B cell (primary cell): ENCODE results near the gene MAIP1. TPM values are rescaled to one million over a fixed set of nuclear protein-coding genes. Genes with fewer than 3 reads are reported as not detected.

ENCODE experiments used
- ATAC-seq: fragments of 200-7000 bp; cut with Tn5 transposase; one replicate; pipeline ENCODE4 v1.10.0; 2021; ENCODE audit warnings: low read depth, mild to moderate bottlenecking, moderate number of reproducible peaks, moderate library complexity
- CTCF ChIA-PET: fragments of 350-600 bp; sonication (Branson Sonifier 250); formaldehyde crosslinking; loops from one replicate; lab custom pipeline; 2021; ENCODE audit warnings: antibody characterized with exemption, inconsistent platforms; lab: Charles Lee
- POLR2A ChIA-PET: fragments of 350-600 bp; sonication (Branson Sonifier 250); formaldehyde crosslinking; loops from one replicate; lab custom pipeline; 2021; ENCODE audit warnings: antibody characterized with exemption; lab: Charles Lee
- DNase-seq: peaks from one replicate; pipeline ENCODE4 v3.0.0; 2013
- H2AFZ ChIP-seq: 2 replicates; pipeline ENCODE4 v1.6.1; 2012; ENCODE audit warnings: mild to moderate bottlenecking, low read depth, low read length; ENCODE audit not compliant: insufficient read depth, poor library complexity, severe bottlenecking
- H3K27ac ChIP-seq, 2 donors: 1 replicate in 1 of 2; 2 replicates in 1 of 2; pipeline ENCODE4 v1.5.1; 2012 to 2013; ENCODE audit warnings: low read length in 2 of 2, mild to moderate bottlenecking in 2 of 2, moderate library complexity in 1 of 2
- H3K27me3 ChIP-seq, 4 experiments: fragments of 200-600 bp in 1 of 4; sonication (generic) in 1 of 4; replicated peaks in 1 of 4; 1 replicate in 2 of 4; 2 replicates in 2 of 4; pipeline versions ENCODE4 v1.6.1 to v1.7.0; 2013 to 2016; ENCODE audit warnings: low read length in 3 of 4, mild to moderate bottlenecking in 2 of 4, mixed read lengths in 1 of 4, moderate library complexity in 1 of 4; ENCODE audit not compliant: insufficient read depth in 4 of 4, control insufficient read depth in 3 of 4; ENCODE audit errors: control extremely low read depth in 1 of 4
- H3K36me3 ChIP-seq, 2 experiments: replicated peaks in 1 of 2; 1 replicate in 1 of 2; 2 replicates in 1 of 2; pipeline versions ENCODE4 v1.6.1 to v1.7.1; 2013; ENCODE audit warnings: low read length in 1 of 2; ENCODE audit not compliant: insufficient read depth in 2 of 2, control insufficient read depth in 1 of 2; ENCODE audit errors: control extremely low read depth in 1 of 2, extremely low read depth in 1 of 2
- H3K4me1 ChIP-seq, 2 donors: fragments of 200-600 bp in 1 of 2; sonication (generic) in 1 of 2; 1 replicate in 1 of 2; 2 replicates in 1 of 2; pipeline versions ENCODE4 v1.5.1 to v1.6.1; 2013 to 2017; ENCODE audit warnings: low read length in 2 of 2; ENCODE audit not compliant: control insufficient read depth in 2 of 2, insufficient read depth in 2 of 2
- H3K4me2 ChIP-seq: replicated peaks from 2 replicates; pipeline ENCODE3; 2012; ENCODE audit warnings: mild to moderate bottlenecking, low read depth, low read length; ENCODE audit not compliant: poor library complexity, severe bottlenecking
- H3K4me3 ChIP-seq, 5 experiments: fragments of 200-600 bp in 1 of 5; sonication (generic) in 1 of 5; 1 replicate in 3 of 5; 2 replicates in 2 of 5; pipeline versions ENCODE4 v1.5.1 to v1.7.0; 2011 to 2016; ENCODE audit warnings: low read length in 4 of 5, mild to moderate bottlenecking in 4 of 5, low read depth in 2 of 5, control low read depth in 1 of 5, moderate library complexity in 1 of 5; ENCODE audit not compliant: insufficient read depth in 1 of 5; ENCODE audit errors: control extremely low read depth in 1 of 5, extremely low read depth in 1 of 5
- H3K79me2 ChIP-seq: fragments of 200-600 bp; sonication (generic); one replicate; pipeline ENCODE4 v1.6.0; 2016; ENCODE audit warnings: low read length; ENCODE audit not compliant: control insufficient read depth, insufficient read depth
- H3K9ac ChIP-seq: fragments of 200-600 bp; sonication (generic); 2 replicates; pipeline ENCODE4 v1.6.1; 2017; ENCODE audit warnings: mild to moderate bottlenecking, low read length, moderate library complexity
- H3K9me3 ChIP-seq, 3 donors: one replicate each; pipeline versions ENCODE4 v1.6.1 to v1.7.1; 2013; ENCODE audit warnings: low read length in 2 of 3; ENCODE audit not compliant: control insufficient read depth in 2 of 3, insufficient read depth in 1 of 3; ENCODE audit errors: control extremely low read depth in 1 of 3
- H4K20me1 ChIP-seq: 2 replicates; pipeline ENCODE4 v1.6.0; 2012; ENCODE audit warnings: mild to moderate bottlenecking, low read length; ENCODE audit not compliant: insufficient read depth, control insufficient read depth, poor library complexity, severe bottlenecking
- H3K27ac Mint-ChIP-seq: one replicate; pipeline ENCODE4 v1.8.0; 2021; ENCODE audit warnings: mixed read lengths
- H3K27me3 Mint-ChIP-seq: one replicate; pipeline ENCODE4 v1.8.0; 2021; ENCODE audit warnings: mixed read lengths
- H3K4me1 Mint-ChIP-seq: one replicate; pipeline ENCODE4 v1.8.0; 2021; ENCODE audit warnings: mixed read lengths
- H3K4me3 Mint-ChIP-seq: one replicate; pipeline ENCODE4 v1.8.0; 2021; ENCODE audit warnings: mixed read lengths
- H3K9me3 Mint-ChIP-seq: one replicate; pipeline ENCODE4 v1.8.0; 2022; ENCODE audit warnings: mixed read lengths; ENCODE audit not compliant: insufficient read depth
- EZH2 ChIP-seq: IDR thresholded peaks from 2 replicates; pipeline ENCODE4 v1.6.1; 2012; ENCODE audit warnings: borderline replicate concordance, low read depth, mild to moderate bottlenecking, moderate library complexity, low read length; ENCODE audit not compliant: insufficient read depth, poor library complexity, severe bottlenecking
- WGBS: methylation state at CpG from one replicate; pipeline ENCODE4 v1.1.5; 2013; ENCODE audit warnings: missing lambda C conversion rate; ENCODE audit not compliant: insufficient coverage; 5-methylcytosine and 5-hydroxymethylcytosine counted together
- intact Hi-C: fragments of 100-400 bp; cut with micrococcal nuclease; formaldehyde crosslinking; loops from one replicate; pipeline ENCODE4 v1.10.0; 2022
- polyA plus RNA-seq: library from polyadenylated mRNA; depleted of rRNA; stranded (reverse); fragments of >200 nt; gene quantifications from 2 replicates; pipeline ENCODE4 v1.2.3, GENCODE V29; 2012
- total RNA-seq, 2 donors: library from RNA; stranded (reverse); fragments of 120-200 nt in 1 of 2; gene quantifications; 1 replicate in 1 of 2; 2 replicates in 1 of 2; pipeline versions ENCODE4 v1.2.3 to v1.2.4, GENCODE V29; 2013 to 2022
- TF ChIP-seq, protein P1 (sequence below): fragments of 200-600 bp; IDR thresholded peaks from one replicate; pipeline ENCODE4 v1.8.0; 2022; ENCODE audit warnings: antibody characterized with exemption, mild to moderate bottlenecking

MAIP1 gene
- total and polyA plus RNA-seq, 2 donors (not counting 1 experiment from before 2014, with no cell fraction given): 14.4 to 15.8 TPM

GRCh38 chr2:200000444-200001163 lies 45.2 kb downstream of the MAIP1 start:
- Histone ChIP-seq H3K79me2 (no peaks in the 10 kb centered on the region), H2AFZ (no peak overlapping the region), H3K9ac (no peak overlapping the region), H3K27me3 (no peaks in the 10 kb centered on the region), H3K27ac (no peak overlapping the region), H4K20me1 (no peaks in the 10 kb centered on the region), H3K9me3 (peaks cover 0 to under 1% (median 0%) of the 10 kb centered on the region in 3 donors), H3K4me3 (no peak overlapping the region), H3K36me3 (no peaks in the 10 kb centered on the region), H3K4me1 (no peaks in the 10 kb centered on the region), H3K4me2 (no peak overlapping the region)
- Mint-ChIP-seq H3K27ac (no peak overlapping the region), H3K4me3 (no peak overlapping the region), H3K27me3 (peaks cover 20% of the 10 kb centered on the region), H3K4me1 (no peaks in the 10 kb centered on the region), H3K9me3 (peaks cover 5% of the 10 kb centered on the region)
- WGBS: 88% methylated on average over 1 of the region's 2 CpGs
- DNase-seq: no peak
- no peak for ATAC-seq
- TF ChIP-seq EZH2: no peak
- intact Hi-C loops: no loop called here
- CTCF ChIA-PET: no interaction called here
- POLR2A ChIA-PET: no interaction called here

DNA sequence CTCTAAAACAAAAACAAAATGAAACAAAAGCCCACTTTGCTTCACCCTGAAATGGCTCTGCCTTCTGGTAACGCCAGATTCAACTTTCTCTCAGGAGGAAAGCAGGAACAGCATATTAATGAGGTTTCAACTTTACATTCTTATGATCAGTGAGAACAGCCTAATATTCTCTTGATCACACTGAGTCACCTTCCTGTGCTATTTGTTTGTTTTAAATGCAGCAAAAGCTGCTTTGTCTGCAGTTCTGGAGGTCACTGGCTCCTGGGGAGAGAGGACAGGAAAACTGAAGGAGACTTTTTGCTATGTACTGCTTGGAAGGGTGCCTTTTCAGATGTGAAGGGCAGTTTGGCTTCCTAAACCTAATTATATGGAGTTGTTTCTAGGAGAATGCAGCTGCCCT lies 48.1 kb downstream of the MAIP1 start:
- ATAC-seq: no peak
- Histone ChIP-seq H4K20me1 (no peaks in the 10 kb centered on the region), H3K27ac (no peak overlapping the region), H3K4me1 (no peaks in the 10 kb centered on the region), H3K27me3 (no peaks in the 10 kb centered on the region), H3K4me2 (no peak overlapping the region), H3K9me3 (peaks cover 0 to 6% (median 0%) of the 10 kb centered on the region in 3 donors), H3K4me3 (no peak overlapping the region), H3K9ac (no peak overlapping the region), H2AFZ (no peak overlapping the region), H3K79me2 (no peaks in the 10 kb centered on the region), H3K36me3 (no peaks in the 10 kb centered on the region)
- 89% methylated on average over 1 of the region's 1 CpG for WGBS
- TF ChIP-seq, protein P1, sequence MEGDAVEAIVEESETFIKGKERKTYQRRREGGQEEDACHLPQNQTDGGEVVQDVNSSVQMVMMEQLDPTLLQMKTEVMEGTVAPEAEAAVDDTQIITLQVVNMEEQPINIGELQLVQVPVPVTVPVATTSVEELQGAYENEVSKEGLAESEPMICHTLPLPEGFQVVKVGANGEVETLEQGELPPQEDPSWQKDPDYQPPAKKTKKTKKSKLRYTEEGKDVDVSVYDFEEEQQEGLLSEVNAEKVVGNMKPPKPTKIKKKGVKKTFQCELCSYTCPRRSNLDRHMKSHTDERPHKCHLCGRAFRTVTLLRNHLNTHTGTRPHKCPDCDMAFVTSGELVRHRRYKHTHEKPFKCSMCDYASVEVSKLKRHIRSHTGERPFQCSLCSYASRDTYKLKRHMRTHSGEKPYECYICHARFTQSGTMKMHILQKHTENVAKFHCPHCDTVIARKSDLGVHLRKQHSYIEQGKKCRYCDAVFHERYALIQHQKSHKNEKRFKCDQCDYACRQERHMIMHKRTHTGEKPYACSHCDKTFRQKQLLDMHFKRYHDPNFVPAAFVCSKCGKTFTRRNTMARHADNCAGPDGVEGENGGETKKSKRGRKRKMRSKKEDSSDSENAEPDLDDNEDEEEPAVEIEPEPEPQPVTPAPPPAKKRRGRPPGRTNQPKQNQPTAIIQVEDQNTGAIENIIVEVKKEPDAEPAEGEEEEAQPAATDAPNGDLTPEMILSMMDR: no peak
- no peak for TF ChIP-seq EZH2
- CTCF ChIA-PET: no interaction called here
- DNase-seq: no peak
- Mint-ChIP-seq H3K27ac (no peak overlapping the region), H3K4me3 (no peak overlapping the region), H3K9me3 (peaks cover 5% of the 10 kb centered on the region), H3K27me3 (peaks cover 22% of the 10 kb centered on the region), H3K4me1 (no peaks in the 10 kb centered on the region)
- intact Hi-C loops: no loop called here
- POLR2A ChIA-PET: no interaction called here
